ENCODE results near the gene PFN3.
A peak's percentile ranks its signal among the peaks of the same experiment; 100 is the strongest.
"Not testable (repeated sequence)": the region's sequence is repeated elsewhere in the genome, so short reads cannot be mapped to it uniquely, and the experiment has no call there.

Gene PFN3

DNA sequence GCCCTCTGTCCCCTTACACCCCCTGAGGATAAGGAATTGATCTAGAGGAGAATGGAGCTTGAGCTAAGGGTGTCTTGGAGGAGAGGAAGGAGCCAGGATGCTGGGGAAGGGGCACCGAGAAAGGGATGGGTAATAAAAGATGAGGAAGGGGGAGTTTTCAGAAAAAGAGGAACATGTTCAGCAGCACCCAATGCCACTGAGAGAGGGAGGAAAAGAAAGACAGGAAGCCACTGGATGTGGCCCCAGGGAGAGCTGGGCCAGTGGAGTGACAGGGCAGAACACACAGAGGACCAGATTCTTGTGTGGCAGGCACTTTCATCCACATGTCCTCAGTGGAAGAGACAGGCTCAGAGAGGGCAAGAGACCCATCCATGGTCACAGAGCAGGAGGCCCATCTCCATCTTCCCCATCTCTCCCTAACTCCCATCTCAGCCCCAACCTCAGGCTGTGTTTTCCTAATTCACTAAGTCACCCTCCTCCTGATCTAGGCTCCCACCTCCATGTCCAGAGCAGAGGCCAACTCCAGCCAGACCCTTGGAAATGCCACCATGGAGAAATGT is 7.2 kb downstream of the PFN3 start:
- DNase-seq: no peak

DNA sequence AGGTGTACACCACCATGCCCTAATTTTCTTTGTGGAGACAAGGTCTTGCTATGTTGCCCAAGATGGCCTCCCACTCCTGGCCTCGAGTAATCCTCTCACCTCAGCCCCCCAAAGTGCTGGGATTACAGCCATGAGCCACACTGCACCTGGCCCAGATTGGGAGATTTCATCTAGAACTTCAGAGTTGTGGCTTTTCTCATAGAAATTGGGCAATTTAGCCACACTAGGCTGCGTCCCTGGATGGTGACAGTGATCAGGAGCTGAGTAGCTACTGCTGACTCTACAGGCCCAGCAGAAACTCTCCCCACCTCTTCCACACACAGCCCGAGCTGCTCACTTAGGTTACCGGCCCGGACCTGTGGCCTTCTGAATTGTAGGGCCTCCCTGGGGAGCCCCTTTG is 7.7 kb downstream of the PFN3 start:
- no peak for DNase-seq

DNA sequence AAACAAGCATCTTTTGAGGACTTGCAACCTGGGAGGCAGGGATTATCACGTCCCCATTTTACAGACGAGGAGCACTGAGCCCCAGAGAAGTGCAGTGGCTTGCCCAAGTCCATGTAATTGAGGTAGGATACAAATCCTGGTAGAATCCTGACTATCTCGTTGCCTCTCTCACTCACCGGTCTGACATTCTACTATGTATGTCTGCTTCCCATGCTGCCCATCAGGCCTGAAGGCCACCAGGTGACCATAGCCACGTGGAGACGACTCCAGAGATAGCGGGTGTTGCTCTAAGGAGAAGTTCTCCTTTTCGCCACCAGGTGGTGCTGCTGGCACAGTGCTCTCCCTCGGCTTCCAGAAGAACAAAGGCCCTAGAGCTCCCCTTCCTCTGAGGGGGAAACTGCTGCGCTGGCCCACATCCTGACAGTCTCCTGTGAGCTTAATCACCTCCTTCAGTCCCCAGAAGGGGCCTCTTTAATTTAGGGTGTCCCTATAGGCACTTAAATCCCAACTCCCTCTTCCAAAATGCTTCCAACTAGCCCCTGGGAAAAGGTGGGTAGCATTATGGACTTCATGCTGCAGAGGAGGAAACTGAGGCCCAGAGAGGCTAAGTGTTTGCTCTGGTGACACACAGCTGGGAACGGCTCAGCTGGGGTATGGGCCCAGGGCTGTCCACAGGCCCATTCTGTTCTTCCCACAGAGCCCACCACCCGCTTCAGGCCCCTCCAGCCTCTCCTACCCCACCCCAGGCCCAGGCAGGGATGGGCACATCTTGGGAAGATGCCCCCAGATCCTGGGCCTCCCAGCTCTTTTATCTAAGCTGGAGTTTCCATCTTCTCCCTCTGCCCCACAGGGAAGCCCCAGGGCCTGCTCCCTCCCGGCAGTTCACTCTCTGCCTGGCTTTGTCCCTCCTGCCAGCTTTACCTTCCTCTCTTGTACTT is 9.8 kb downstream of the PFN3 start:
- DNase-seq: peak; percentile 89

GRCh38 chr5:177389241-177390169 is 11.0 kb downstream of the PFN3 start:
- DNase-seq: peak; percentile 49 to 61

GRCh38 chr5:177388521-177389052 is 11.9 kb downstream of the PFN3 start:
- no peak for DNase-seq

GRCh38 chr5:177387405-177387804 is 13.1 kb downstream of the PFN3 start:
- DNase-seq: no peak

DNA sequence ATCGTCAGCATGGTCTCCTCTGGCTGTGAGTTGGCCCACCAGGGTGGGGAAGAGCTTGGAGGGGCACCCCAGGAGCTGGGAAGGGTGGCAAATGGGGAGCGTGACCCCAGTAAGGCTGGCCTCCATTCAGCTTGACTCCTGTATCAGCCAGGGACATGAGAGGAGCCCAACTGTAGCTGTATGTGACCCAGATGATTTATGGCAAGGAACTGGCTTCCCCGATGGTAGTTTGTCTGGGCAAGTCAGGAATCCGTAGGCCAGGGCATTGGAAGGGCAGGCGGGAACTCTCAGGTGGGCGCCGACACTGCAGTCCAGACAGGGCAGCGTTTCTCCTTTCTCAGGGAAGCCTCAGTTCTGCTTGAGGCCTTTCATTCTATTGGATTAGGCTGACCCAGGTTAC is 13.9 kb downstream of the PFN3 start:
- no peak for DNase-seq

- no peak for DNase-seq
These were observed 14.7 kb downstream of the PFN3 start for GRCh38 chr5:177385720-177386119.

GRCh38 chr5:177384134-177384533 is 16.3 kb downstream of the PFN3 start, which contains the start of gene SLC34A1:
Gene SLC34A1 (plus strand): TSS chr5:177384434. CDS start chr5:177385742, 1,308 bp downstream.
- DNase-seq: no peak

DNA sequence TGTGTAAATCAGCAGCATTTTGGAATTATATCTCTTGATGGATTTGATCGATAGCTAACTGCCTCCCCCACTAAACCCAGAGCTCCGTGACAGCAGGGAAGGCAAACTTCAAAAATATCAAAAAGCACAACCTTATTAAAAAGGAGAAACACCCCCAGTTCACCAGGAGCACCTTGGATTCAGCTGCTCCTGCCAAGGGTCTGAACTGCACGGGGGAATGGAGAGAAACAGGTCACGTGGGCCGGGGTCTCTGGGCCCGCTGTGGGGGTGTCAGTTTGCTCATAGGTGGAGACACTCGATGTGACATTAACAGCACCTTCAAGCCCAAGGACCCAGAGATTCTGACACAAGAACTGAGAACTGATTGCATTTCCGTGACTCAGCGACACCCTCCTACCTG is 17.3 kb downstream of the PFN3 start:
- no peak for DNase-seq

DNA sequence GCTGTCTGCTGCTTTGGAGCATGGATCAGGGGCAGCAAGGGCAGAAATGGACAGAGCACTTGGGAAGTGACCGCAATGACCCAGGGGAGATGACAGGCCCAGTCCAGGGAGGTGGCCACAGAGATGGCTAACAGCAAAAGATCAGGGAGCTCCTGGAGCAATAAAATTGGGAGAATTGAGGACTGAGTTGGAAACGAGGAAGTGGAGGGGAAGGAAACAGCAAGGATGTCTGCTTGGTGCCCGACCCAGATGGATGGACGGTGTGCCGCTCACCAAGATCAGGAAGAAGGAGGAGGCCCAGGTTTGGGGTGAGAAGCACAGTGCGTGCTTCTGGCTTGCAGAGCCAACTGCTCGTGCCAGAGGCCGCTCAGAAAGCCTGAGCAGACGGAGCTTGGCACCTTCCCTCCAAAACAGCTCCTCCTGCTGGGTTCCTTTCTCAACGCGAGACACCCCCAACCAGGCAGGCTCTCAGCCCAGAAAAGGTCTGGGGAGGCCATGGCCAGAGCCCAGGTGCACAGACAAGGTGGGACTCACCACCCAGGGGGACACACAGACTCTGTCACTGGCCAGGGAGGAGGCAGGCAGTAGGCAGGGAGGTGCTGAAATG is 17.9 kb downstream of the PFN3 start:
- no peak for DNase-seq

- DNase-seq: no peak
These were observed 19.7 kb downstream of the PFN3 start for GRCh38 chr5:177380805-177381126.

DNA sequence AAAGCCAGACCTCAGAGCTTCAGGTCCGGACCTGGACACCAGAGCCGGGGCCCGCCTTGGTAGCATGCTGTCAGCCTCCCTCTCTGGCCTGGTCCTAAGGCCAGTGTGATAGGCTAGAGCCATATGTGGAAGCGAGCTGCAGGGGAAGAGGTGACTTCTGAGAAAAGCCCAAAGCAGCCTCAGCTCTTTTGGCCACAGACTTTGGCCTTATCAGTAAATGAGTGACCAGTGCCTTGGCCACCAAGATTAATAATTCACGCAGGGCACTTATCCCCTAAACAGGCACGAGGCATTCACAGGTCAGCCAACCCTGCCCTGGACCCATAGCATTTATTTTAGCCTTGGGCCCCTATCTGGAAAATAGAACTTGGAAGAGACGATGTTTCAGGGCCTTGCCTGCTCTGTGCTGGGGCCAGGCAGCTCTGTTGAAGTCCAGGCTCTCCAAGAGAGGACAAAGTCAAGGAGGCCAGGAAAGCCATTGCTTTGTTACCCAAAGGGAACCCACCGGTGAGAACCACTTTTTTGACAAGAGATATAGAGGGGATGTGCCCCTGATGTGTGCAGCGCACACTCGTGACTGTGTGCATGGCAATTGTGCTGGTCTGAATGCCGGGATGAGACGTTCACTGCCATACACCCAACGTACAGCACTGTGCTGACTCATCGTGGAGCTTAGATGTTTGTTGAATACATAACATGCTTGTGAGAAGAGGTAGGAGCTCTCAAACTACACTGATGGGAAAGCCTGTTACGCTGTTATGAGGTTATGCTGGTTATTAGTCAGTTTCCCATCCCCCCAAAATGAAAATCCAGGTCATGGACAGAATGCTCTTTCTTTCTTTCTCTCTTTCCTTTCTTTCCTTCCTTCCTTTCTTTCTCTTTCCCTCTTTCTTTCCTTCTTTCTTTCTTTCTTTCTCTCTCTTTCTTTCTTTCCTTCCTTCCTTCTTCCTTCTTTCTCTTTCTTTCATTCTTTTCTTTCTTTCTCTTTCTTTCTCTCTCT is 21.3 kb downstream of the PFN3 start:
- DNase-seq: peak in 1 of 2 donors; percentile 46

- DNase-seq: no peak
These were observed 22.3 kb downstream of the PFN3 start for GRCh38 chr5:177377851-177378776.

DNA sequence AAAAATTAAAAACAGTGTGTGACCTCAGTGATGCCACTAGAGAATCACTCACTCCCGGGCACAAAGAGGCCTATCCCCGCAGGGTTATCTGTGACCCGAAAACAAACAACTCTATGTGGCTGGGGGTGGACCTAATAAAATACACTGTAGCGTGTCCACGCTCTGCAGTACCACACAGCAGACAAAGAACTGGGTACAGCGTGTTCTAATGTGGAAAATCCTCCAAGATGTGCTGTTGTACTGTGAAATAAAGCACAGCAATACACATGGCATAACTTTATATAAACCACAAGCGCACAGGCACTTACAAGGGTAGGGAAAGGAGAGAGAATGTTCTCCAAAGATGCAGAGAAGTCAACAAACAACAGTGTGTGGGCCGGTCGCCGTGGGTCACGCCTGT is 24.4 kb downstream of the PFN3 start:
- no peak for DNase-seq

- DNase-seq: not testable (repeated sequence)
These were observed 24.9 kb downstream of the PFN3 start for GRCh38 chr5:177375516-177375915.

GRCh38 chr5:177374211-177374610 is 26.2 kb downstream of the PFN3 start:
- no peak for DNase-seq

GRCh38 chr5:177373806-177374205 is 26.7 kb downstream of the PFN3 start:
- DNase-seq: no peak

GRCh38 chr5:177372910-177373309 is 27.6 kb downstream of the PFN3 start:
- DNase-seq: no peak

All from stimulated activated CD4-positive, alpha-beta T cell treated with anti-CD3 and anti-CD28 coated beads, Interleukin-2, amount 100 ng/mL, for 24 hours (primary cell).